GM12873 (cell line): Measurements from ENCODE around the gene RAPGEF2.

ENCODE experiments used
- TF ChIP-seq, protein P1 (sequence below): IDR thresholded peaks from 2 replicates; pipeline ENCODE4 v1.5.1; 2012; ENCODE audit warnings: low read depth, mild to moderate bottlenecking, moderate library complexity, low read length, control low read depth; ENCODE audit not compliant: insufficient read depth; ENCODE audit errors: missing control alignments

Gene RAPGEF2

DNA sequence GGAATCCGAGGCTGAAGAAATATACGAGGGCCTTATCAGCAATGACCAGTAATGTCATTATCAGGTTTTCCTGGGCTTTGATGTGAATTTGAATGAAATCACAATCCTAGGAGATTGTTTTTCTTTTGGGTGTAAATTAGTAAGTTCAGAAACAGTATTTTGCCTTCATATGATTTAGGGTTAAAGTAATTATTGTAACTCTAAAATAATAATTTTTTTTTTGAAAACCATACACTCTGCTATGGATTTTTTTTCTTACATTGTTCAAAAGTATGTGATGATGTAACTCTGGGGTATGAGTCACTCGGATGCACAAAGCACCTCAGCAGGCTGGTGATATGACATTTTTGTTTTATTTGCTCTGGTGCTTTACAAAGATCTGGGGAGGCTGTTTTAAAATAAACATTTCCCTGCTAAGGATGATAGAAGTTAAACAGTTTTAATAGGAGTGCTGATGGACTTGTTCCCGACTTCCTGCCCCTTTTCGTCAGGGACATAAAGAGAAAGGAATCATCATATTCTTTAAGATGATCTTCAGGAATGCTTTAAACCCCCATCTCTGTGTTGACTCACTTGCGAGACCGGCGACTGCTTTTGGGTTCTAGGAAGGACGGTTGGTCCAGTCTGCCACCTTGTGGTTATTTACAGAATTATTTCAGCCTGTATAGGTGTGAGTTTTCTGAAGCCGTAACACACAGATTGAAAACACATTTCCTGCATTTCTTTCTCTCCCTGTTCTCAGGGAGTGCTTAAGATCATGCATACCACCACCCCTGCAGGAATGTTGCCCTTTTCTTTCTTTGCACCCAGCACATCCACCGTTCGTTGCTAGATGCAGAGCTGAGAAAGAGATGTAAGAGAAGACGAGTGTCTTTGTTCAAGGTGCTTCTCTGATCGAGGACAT lies 72.5 kb downstream of the RAPGEF2 start:
- TF ChIP-seq, protein P1, sequence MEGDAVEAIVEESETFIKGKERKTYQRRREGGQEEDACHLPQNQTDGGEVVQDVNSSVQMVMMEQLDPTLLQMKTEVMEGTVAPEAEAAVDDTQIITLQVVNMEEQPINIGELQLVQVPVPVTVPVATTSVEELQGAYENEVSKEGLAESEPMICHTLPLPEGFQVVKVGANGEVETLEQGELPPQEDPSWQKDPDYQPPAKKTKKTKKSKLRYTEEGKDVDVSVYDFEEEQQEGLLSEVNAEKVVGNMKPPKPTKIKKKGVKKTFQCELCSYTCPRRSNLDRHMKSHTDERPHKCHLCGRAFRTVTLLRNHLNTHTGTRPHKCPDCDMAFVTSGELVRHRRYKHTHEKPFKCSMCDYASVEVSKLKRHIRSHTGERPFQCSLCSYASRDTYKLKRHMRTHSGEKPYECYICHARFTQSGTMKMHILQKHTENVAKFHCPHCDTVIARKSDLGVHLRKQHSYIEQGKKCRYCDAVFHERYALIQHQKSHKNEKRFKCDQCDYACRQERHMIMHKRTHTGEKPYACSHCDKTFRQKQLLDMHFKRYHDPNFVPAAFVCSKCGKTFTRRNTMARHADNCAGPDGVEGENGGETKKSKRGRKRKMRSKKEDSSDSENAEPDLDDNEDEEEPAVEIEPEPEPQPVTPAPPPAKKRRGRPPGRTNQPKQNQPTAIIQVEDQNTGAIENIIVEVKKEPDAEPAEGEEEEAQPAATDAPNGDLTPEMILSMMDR = peak; percentile 74

GRCh38 chr4:159175989-159176375 lies 73.1 kb downstream of the RAPGEF2 start:
- TF ChIP-seq, protein P1 = no peak

DNA sequence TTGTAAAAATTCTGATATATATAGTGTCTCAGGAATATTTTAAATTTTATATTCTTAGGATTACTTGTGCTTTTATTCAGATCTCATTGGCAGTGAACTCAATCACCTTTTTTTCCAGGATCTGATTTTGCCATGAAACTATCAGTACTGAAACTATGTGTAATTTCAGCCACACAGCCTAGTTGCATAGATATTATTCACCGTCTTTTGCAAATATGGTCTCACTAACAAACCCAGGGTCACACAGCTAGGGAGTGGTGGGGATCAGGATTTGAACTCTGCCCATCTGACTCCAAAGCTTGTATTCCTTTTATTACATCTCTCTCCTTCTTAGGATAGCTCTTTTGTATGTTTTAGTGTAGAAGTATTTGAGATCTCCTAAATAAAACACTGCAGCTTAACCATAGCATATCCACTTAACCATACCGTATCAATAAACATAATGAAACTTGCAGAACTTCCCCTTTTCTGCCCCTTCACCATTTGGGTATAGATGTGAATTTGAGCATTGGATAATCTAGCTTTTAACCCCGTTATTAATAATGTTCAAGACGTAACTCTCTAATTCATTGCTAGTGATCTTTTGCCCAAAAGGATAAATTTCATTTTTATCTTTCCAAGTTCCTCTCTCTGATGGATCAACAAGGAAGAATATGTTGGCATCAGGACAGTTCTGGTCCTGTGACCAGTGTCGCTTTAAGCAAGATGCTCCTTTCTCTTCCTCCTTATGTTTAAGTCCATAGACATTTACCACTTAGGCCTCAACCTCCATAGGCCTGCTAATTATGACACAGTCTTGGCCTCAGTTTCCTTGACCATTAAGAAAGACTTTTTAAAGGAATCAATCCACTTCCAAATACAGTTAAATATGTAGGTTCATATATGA lies 74.6 kb downstream of the RAPGEF2 start:
- TF ChIP-seq, protein P1 = no peak

DNA sequence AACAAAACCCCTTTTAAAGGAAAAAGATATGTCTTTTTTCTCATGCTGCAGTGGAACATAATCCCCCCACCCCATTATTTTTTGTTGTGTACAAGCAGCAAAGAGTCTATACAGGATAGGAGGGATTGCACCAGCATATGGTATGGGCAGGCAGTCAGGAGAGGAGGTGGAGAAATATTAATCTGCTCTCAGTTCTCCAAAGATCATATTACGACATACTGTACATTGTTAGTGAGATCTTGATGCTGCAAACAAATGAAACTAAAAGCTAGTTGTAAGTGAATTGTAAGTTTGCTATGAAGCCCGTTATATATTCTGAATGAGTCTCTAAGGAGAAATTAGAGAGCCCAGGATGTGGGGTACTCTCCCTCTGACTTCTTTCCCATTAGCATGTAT lies 75.3 kb downstream of the RAPGEF2 start:
- TF ChIP-seq, protein P1 = no peak

GRCh38 chr4:159178979-159179969 lies 76.4 kb downstream of the RAPGEF2 start:
- TF ChIP-seq, protein P1 = no peak

- TF ChIP-seq, protein P1 = no peak
Observed at GRCh38 chr4:159185591-159186023, 82.7 kb downstream of the RAPGEF2 start.

DNA sequence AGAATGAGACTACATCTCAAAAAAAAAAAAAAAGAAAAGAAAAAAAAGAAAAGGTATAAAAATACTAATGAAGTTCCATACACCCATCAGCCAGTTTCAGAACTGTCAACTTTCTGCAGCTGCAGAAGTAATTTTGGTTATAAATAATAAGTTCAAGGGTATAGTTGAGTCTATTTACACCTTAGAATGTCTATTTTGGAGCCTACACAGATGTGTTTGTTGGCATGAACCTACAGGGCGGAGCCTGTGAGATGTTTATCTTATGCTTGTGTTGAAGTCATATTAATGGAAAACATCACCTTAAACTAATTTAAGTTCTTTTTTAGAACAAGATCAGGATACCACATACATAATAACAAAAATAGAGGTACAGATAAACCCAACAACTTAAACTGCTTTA lies 85.8 kb downstream of the RAPGEF2 start:
- TF ChIP-seq, protein P1 = no peak
